ENCODE results near the gene C19orf38. TPM values are rescaled to one million over a fixed set of nuclear protein-coding genes. Genes with fewer than 3 reads are reported as not detected.
A peak's percentile ranks its signal among the peaks of the same experiment; 100 is the strongest.

Gene C19orf38
- total and polyA plus RNA-seq, 2 donors = 5.4 to 7.1 TPM

DNA sequence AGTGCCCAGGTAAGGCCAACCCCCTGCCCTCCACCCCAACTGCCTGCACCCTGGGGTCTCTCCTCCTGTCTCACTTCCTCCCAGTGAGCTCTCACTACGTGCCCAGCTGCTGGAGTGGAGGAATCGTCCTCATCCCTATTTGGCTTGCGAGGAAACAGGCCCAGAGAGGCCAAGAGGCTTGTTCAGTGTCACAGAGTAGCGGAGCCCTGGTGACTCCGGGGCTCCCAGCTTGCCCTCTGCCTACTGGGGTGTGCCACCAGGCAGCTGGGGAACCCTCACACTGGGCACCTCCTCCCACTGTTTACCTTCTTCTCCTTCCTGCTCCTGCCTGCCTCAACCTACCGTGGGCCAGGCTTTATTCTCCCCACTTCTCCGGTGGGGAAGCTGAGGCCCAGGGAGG lies 17.8 kb upstream of the C19orf38 start:
- 95% methylated on average over 7 of the region's 7 CpGs for WGBS
- peaks cover 72 to 75% of the 10 kb centered on the region in 2 donors for H3K36me3 ChIP-seq (ENCODE audit: control insufficient read depth in 2 of 2, insufficient read depth in 2 of 2, low read length in 1 of 2)
- peaks cover 0 to 2% of the 10 kb centered on the region in 2 donors for H3K9me3 ChIP-seq (ENCODE audit: control insufficient read depth in 2 of 2, insufficient read depth in 1 of 2, low read length in 1 of 2)
- no peak for DNase-seq (ENCODE audit: low read depth in 6 of 9, low spot score in 9 of 9)
- H3K27me3 ChIP-seq (ENCODE audit: control insufficient read depth in 2 of 2, insufficient read depth in 1 of 2, low read length in 1 of 2) = no peaks in the 10 kb centered on the region
- H3K4me3 ChIP-seq (ENCODE audit: low read length in 2 of 2) = no peak overlapping the region
- no peak overlapping the region for H3K27ac ChIP-seq (ENCODE audit: low read depth in 1 of 2, low read length in 1 of 2)
- H3K4me1 ChIP-seq (ENCODE audit: control insufficient read depth in 2 of 2, insufficient read depth in 2 of 2, low read length in 2 of 2) = peaks cover 0 to 3% of the 10 kb centered on the region in 2 donors

DNA sequence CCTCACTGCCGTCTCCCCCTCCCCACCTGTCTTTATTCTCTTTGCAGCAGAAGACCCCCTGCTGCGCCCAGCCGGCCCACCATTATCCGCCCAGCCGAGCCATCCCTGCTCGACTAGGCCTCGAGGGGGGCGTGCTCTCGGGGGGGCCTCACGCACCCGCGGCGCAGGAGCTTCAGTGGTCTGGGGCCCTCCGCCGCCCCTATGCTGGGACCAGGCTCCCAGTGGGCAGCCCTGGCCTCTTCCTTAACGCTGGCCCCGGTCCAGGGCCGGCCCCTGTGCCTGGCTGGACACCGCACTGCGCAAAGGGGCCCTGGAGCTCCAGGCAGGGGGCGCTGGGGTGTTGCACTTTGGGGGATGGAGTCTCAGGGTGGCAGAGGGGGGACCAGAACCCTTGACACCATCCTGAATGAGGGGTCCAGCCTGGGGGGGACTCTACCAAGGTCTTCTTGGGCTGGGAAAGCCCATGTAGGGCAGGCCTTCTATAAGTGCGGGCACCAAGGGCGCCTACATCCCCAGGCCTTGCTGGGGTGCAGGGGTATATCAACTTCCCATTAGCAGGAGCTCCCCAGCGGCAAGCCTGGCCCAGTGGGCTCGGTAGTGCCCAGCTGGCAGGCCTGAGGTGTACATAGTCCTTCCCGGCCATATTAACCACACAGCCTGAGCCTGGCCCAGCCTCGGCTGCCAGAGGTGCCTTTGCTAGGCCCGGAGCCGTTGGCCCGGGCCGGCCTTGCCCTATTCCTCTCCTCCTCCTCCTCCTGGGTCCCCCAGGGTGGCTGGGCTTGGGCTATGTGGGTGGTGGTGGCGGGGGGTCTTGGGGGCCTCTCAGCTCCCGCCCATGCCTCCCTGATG lies 17.1 kb upstream of the C19orf38 start:
- no peak overlapping the region for H3K27ac ChIP-seq (ENCODE audit: low read depth in 1 of 2, low read length in 1 of 2)

DNA sequence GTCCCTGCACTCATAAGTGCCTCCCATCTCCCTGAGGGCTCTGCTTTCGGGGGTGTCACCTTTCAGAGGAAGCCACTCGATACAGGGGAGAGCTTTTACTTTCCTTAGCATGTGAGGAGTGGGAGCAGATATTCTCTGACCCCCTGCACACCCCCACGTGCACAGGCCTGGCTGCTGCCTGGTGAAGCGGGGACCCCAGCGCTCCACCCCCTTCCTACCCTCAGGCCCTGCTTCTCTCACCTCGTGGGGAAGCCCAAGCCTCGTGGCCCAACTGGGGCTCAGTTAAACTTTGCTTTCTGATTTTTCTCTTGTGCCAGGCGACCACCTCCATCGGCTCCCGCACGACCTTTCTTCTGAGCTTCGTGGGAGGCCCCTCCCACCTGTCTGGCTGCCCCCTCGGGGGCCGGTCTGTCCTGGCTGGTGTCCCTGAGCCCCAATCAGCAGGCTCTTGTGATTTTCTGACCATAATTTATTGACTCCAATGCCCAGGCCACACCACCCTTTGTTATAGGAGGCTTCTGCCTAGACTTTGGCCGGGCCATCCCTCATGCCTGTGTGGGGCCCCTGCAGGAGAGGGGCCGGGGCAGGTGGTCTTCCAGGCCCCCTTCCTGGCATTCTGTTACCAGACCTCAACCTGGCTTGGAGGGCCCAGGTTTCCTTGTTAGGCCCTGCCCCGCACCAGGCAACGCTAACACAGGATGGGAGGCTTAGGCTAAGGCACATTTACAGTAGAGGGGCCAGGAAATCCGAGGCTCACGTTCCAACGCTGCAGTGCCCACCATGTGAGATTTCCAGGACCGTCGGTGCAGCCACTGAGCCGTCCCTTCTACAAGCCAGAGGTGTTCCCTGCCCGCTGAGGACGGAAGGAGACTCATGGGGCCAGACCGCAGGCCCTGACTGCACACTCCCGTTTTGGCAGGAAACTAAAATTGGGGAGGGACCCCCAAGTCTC lies 16.0 kb upstream of the C19orf38 start:
- H3K27me3 ChIP-seq (ENCODE audit: control insufficient read depth in 2 of 2, insufficient read depth in 1 of 2, low read length in 1 of 2) = no peaks in the 10 kb centered on the region
- peaks cover 0 to 18% of the 10 kb centered on the region in 2 donors for H3K4me1 ChIP-seq (ENCODE audit: control insufficient read depth in 2 of 2, insufficient read depth in 2 of 2, low read length in 2 of 2)
- WGBS = 96% methylated on average over 28 of the region's 28 CpGs
- H3K9me3 ChIP-seq (ENCODE audit: control insufficient read depth in 2 of 2, insufficient read depth in 1 of 2, low read length in 1 of 2) = peaks cover 1 to 15% of the 10 kb centered on the region in 2 donors
- peak overlapping the region in 1 of 2 donors; percentile 52 for H3K27ac ChIP-seq (ENCODE audit: low read depth in 1 of 2, low read length in 1 of 2)
- no peak overlapping the region for H3K4me3 ChIP-seq (ENCODE audit: low read length in 2 of 2)
- no peak for DNase-seq (ENCODE audit: low read depth in 6 of 9, low spot score in 9 of 9)
- peaks cover 54 to 58% of the 10 kb centered on the region in 2 donors for H3K36me3 ChIP-seq (ENCODE audit: control insufficient read depth in 2 of 2, insufficient read depth in 2 of 2, low read length in 1 of 2)

More for the DNA sequence above, 17.1 kb upstream of the C19orf38 start:
- H3K4me3 ChIP-seq (ENCODE audit: low read length in 2 of 2) = no peak overlapping the region
- WGBS = 98% methylated on average over 33 of the region's 33 CpGs
- H3K36me3 ChIP-seq (ENCODE audit: control insufficient read depth in 2 of 2, insufficient read depth in 2 of 2, low read length in 1 of 2) = peaks cover 65 to 68% of the 10 kb centered on the region in 2 donors
- no peaks in the 10 kb centered on the region for H3K27me3 ChIP-seq (ENCODE audit: control insufficient read depth in 2 of 2, insufficient read depth in 1 of 2, low read length in 1 of 2)
- DNase-seq (ENCODE audit: low read depth in 6 of 9, low spot score in 9 of 9) = no peak
- H3K4me1 ChIP-seq (ENCODE audit: control insufficient read depth in 2 of 2, insufficient read depth in 2 of 2, low read length in 2 of 2) = peaks cover 0 to 10% of the 10 kb centered on the region in 2 donors
- peaks cover 0 to 6% of the 10 kb centered on the region in 2 donors for H3K9me3 ChIP-seq (ENCODE audit: control insufficient read depth in 2 of 2, insufficient read depth in 1 of 2, low read length in 1 of 2)

DNA sequence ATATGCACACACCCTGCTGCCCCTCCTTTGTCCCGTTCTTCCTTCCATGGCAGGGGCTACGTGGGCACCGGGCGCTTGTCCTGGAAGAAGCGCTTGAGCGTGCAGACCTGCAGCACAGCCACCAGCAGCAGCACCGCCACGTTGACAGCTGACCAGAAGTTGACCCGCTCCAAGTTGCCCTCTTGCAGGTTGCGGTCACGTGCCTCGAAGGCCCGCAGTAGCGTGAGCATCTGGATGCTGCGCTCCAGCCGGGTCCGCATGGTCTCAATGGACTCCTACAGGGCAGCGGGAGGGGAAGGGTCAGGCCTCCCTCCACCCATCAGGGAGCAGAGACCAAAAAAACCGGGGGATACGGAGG lies 15.3 kb upstream of the C19orf38 start:
- 97% methylated on average over 20 of the region's 20 CpGs for WGBS
- DNase-seq (ENCODE audit: low read depth in 6 of 9, low spot score in 9 of 9) = no peak

DNA sequence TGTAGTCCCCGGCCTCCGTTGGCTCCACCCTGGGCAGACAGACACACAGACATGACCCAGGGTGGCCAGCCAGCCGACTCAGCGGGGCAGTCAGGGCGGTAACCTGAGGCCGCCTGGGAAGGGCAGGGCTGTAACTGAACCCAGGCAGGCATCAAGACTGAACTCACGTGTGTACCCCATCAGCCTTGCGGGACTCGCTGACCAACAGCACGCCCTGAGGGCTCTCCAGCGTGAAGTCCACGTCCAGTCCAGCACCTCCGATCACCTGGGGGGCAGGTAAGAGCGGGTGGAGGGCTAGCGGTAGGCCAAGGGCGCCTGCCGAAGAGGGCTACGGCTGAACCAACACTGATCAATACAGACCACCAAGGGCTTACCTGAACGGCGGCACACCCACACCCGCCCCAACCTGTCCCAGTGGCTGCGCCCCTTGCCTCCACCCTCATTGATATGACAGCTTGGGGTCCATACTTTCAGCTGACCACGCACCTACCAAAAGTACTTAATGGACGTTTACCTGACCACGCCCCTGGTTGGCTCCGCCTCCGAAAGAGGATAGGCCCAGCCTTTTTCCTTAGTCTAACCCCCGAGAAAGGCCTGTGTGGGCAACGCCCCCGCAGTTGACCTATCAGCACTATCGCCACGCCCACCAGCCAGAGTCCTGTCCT lies 13.0 kb upstream of the C19orf38 start:
- 73% methylated on average over 32 of the region's 32 CpGs for WGBS
- H3K36me3 ChIP-seq (ENCODE audit: control insufficient read depth in 2 of 2, insufficient read depth in 2 of 2, low read length in 1 of 2) = peaks cover 36 to 41% of the 10 kb centered on the region in 2 donors
- peaks cover 1 to 23% of the 10 kb centered on the region in 2 donors for H3K9me3 ChIP-seq (ENCODE audit: control insufficient read depth in 2 of 2, insufficient read depth in 1 of 2, low read length in 1 of 2)
- no peaks in the 10 kb centered on the region for H3K27me3 ChIP-seq (ENCODE audit: control insufficient read depth in 2 of 2, insufficient read depth in 1 of 2, low read length in 1 of 2)
- peak in 1 of 9 donors; percentile 63 for DNase-seq (ENCODE audit: low read depth in 6 of 9, low spot score in 9 of 9)
- H3K27ac ChIP-seq (ENCODE audit: low read depth in 1 of 2, low read length in 1 of 2) = peak overlapping the region; percentile 90 to 97
- peaks cover 0 to 18% of the 10 kb centered on the region in 2 donors for H3K4me1 ChIP-seq (ENCODE audit: control insufficient read depth in 2 of 2, insufficient read depth in 2 of 2, low read length in 2 of 2)
- peak overlapping the region; percentile 75 to 90 for H3K4me3 ChIP-seq (ENCODE audit: low read length in 2 of 2)

More for the DNA sequence above, 15.3 kb upstream of the C19orf38 start:
- H3K4me1 ChIP-seq (ENCODE audit: control insufficient read depth in 2 of 2, insufficient read depth in 2 of 2, low read length in 2 of 2) = peaks cover 0 to 18% of the 10 kb centered on the region in 2 donors
- no peaks in the 10 kb centered on the region for H3K27me3 ChIP-seq (ENCODE audit: control insufficient read depth in 2 of 2, insufficient read depth in 1 of 2, low read length in 1 of 2)
- H3K27ac ChIP-seq (ENCODE audit: low read depth in 1 of 2, low read length in 1 of 2) = no peak overlapping the region
- H3K4me3 ChIP-seq (ENCODE audit: low read length in 2 of 2) = no peak overlapping the region
- H3K9me3 ChIP-seq (ENCODE audit: control insufficient read depth in 2 of 2, insufficient read depth in 1 of 2, low read length in 1 of 2) = peaks cover 1 to 19% of the 10 kb centered on the region in 2 donors
- H3K36me3 ChIP-seq (ENCODE audit: control insufficient read depth in 2 of 2, insufficient read depth in 2 of 2, low read length in 1 of 2) = peaks cover 51 to 58% of the 10 kb centered on the region in 2 donors

DNA sequence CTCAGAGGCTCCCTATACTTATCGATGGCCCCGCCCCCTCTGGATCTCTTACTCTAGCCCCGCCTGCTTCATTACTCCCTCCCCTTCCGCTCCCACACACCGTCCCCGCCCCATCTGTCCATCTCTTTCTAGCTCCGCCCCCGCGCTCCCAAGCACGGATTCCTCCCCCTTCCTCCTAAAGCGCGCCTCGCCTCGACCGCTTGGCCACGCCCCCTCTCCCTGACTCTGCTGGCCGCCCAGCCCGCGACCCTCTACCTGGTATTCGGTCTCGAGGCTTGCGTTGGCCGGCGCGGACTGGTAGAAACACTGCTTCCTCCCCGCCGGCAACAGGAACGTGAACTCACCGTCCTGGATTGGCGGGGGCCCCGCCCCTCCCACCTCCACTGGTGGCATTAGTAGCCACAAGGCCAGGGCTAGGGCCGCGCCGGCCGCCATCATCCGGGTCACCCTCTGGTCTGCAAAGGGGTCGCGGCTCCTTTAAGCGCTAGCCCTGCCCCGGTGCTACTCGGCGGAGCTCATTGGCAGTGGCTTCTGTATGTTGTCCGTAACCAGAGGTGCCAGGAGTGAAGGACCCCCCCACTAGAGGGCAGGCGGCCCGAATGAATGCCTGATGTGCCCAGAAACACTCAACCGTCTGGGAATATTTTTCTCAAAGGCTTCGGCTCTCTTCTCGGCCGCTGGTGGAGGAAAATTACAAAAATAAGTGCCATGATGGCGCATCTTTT lies 12.3 kb upstream of the C19orf38 start, which contains the start of gene TMED1:
Gene TMED1, minus strand, starts transcription at position 459 of the 725 bp plus-strand sequence. Its CDS starts 21 bp downstream, at position 438.
- H3K27ac ChIP-seq (ENCODE audit: low read depth in 1 of 2, low read length in 1 of 2) = peak within 1 kb of the TSS; percentile 90 to 97
- H3K36me3 ChIP-seq (ENCODE audit: control insufficient read depth in 2 of 2, insufficient read depth in 2 of 2, low read length in 1 of 2) = peaks cover 29 to 34% of the 10 kb centered on the region in 2 donors
- no peaks in the 10 kb centered on the region for H3K27me3 ChIP-seq (ENCODE audit: control insufficient read depth in 2 of 2, insufficient read depth in 1 of 2, low read length in 1 of 2)
- H3K9me3 ChIP-seq (ENCODE audit: control insufficient read depth in 2 of 2, insufficient read depth in 1 of 2, low read length in 1 of 2) = peaks cover 1 to 23% of the 10 kb centered on the region in 2 donors
- peak; percentile 78 to 95 (median 90) for DNase-seq (ENCODE audit: low read depth in 6 of 9, low spot score in 9 of 9)
- peaks cover 0 to 18% of the 10 kb centered on the region in 2 donors for H3K4me1 ChIP-seq (ENCODE audit: control insufficient read depth in 2 of 2, insufficient read depth in 2 of 2, low read length in 2 of 2)
- WGBS = under 1% methylated on average over 50 of the region's 50 CpGs
- H3K4me3 ChIP-seq (ENCODE audit: low read length in 2 of 2) = peak within 1 kb of the TSS; percentile 75 to 90

DNA sequence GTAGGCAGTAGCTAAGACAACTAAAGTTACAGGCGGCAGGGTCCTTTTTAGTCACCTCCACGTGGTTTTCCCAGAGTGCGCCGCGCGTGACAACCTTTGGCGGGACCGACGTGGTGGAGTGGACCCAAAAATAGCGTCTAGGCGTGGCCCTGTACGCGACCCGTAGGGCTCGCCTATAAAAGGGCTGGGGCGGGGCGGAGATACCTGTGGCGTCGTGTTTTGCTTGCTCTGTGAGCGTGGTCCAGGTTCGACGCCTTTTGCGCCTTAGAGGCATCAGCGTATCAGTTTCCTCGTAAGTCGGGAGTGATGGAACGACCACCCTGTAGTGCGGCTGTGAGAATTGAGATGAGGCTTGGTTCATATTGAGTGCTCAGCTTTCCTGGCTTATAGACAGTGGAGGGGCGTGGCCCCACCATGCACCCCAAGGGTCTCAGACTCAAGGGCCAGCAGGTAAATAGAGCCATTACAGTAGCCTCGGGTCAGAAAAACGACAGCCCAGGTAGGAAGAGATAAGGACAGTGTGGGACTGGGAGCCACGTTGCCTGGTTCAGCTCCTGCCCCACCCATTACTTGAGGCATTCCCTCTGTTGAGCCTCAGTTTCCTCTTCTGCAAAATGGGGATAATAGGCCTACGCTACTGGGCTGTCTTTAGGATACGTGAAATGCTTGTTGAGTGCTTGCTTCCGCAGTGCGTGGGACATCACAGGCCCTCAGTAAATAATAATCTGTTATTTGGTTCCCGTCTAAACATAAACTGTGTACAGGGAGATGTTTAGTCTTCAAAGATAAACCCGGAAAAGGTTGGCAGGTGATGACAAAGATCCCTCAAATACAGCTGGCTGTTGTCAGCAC lies 11.5 kb upstream of the C19orf38 start:
- peak overlapping the region; percentile 90 to 97 for H3K27ac ChIP-seq (ENCODE audit: low read depth in 1 of 2, low read length in 1 of 2)
- H3K4me1 ChIP-seq (ENCODE audit: control insufficient read depth in 2 of 2, insufficient read depth in 2 of 2, low read length in 2 of 2) = peaks cover 0 to 18% of the 10 kb centered on the region in 2 donors
- H3K9me3 ChIP-seq (ENCODE audit: control insufficient read depth in 2 of 2, insufficient read depth in 1 of 2, low read length in 1 of 2) = peaks cover 1 to 23% of the 10 kb centered on the region in 2 donors
- H3K36me3 ChIP-seq (ENCODE audit: control insufficient read depth in 2 of 2, insufficient read depth in 2 of 2, low read length in 1 of 2) = peaks cover 21 to 27% of the 10 kb centered on the region in 2 donors
- H3K4me3 ChIP-seq (ENCODE audit: low read length in 2 of 2) = peak overlapping the region; percentile 75 to 90
- H3K27me3 ChIP-seq (ENCODE audit: control insufficient read depth in 2 of 2, insufficient read depth in 1 of 2, low read length in 1 of 2) = no peaks in the 10 kb centered on the region
- DNase-seq (ENCODE audit: low read depth in 6 of 9, low spot score in 9 of 9) = peak in 1 of 9 donors; percentile 75
- 36% methylated on average over 38 of the region's 38 CpGs for WGBS
